GM12878 (cell line): ENCODE data around the gene SPATA32. TPM values are rescaled to one million over a fixed set of nuclear protein-coding genes. Genes with fewer than 3 reads are reported as not detected.

Source experiments
- ATAC-seq: fragments of 200-7000 bp; cut with Tn5 transposase; 3 replicates; pipeline ENCODE4 v1.9.1; 2020; ENCODE audit warnings: mild to moderate bottlenecking, moderate library complexity
- BruUV-seq: library from RNA; stranded (reverse); fragments of 400-500 nt; replicated peaks from 2 replicates; lab custom pipeline; 2021; lab: Mats Ljungman, UMichigan
- CTCF ChIA-PET: fragments of 300-600 bp; sonication (Branson Sonifier 250); formaldehyde crosslinking; extraction: SDS; loops from one replicate; lab custom pipeline; 2021; ENCODE audit warnings: inconsistent platforms; lab: Yijun Ruan, JAX
- POLR2A ChIA-PET: fragments of 350-600 bp; formaldehyde crosslinking; extraction: SDS; loops from one replicate; lab custom pipeline; 2021; ENCODE audit warnings: inconsistent platforms; lab: Charles Lee
- RAD21 ChIA-PET: fragments of 300-600 bp; sonication (Branson Sonifier 250); formaldehyde crosslinking; loops from one replicate; lab custom pipeline; 2023; ENCODE audit warnings: antibody characterized with exemption; ENCODE audit not compliant: unreplicated experiment; lab: Charles Lee
- SMC1A ChIA-PET: fragments of 300-600 bp; sonication (Branson Sonifier 250); formaldehyde crosslinking; loops from one replicate; lab custom pipeline; 2023; ENCODE audit not compliant: unreplicated experiment, uncharacterized antibody; lab: Charles Lee
- DNase-seq: peaks from one replicate; pipeline ENCODE4 v3.0.0-alpha.2; 2011; ENCODE audit warnings: low read depth, low spot score
- FAIRE-seq: peaks from 3 replicates; lab custom pipeline; 2011; peaks lifted over from hg19 to GRCh38; lab: Jason Lieb, UNC
- H2AFZ ChIP-seq: 2 replicates; pipeline ENCODE4 v1.6.0; 2011; ENCODE audit warnings: low read depth, low read length, control low read depth; ENCODE audit not compliant: control insufficient read depth
- H3K27ac ChIP-seq: 2 replicates; pipeline ENCODE4 v1.5.1; 2011; ENCODE audit warnings: control low read depth; ENCODE audit not compliant: control insufficient read depth, insufficient read depth
- H3K27me3 ChIP-seq, 2 experiments: replicated peaks in 1 of 2; 2 replicates each; pipeline versions ENCODE4 v1.6.0 to v1.6.1; 2011; ENCODE audit warnings: low read length in 1 of 2; ENCODE audit not compliant: control insufficient read depth in 2 of 2, insufficient read depth in 2 of 2
- H3K36me3 ChIP-seq, 2 experiments: 2 replicates each; pipeline ENCODE4 v1.5.1; 2011; ENCODE audit warnings: low read length in 1 of 2; ENCODE audit not compliant: control insufficient read depth in 2 of 2, insufficient read depth in 2 of 2
- H3K4me1 ChIP-seq: 2 replicates; pipeline ENCODE4 v1.6.1; 2011; ENCODE audit warnings: mild to moderate bottlenecking, low read length, moderate library complexity, mixed read lengths; ENCODE audit not compliant: control insufficient read depth, insufficient read depth
- H3K4me2 ChIP-seq: 2 replicates; pipeline ENCODE4 v1.6.0; 2011; ENCODE audit warnings: control low read depth; ENCODE audit not compliant: control insufficient read depth, insufficient read depth
- H3K4me3 ChIP-seq: fragments of 200-600 bp; sonication (generic); 2 replicates; pipeline ENCODE4 v1.5.1; 2016
- H3K79me2 ChIP-seq: 2 replicates; pipeline ENCODE4 v1.6.0; 2011; ENCODE audit warnings: low read length; ENCODE audit not compliant: control insufficient read depth, insufficient read depth
- H3K9ac ChIP-seq: 2 replicates; pipeline ENCODE4 v1.8.0; 2011; ENCODE audit warnings: low read length, control low read depth, mixed read lengths; ENCODE audit not compliant: control insufficient read depth, insufficient read depth
- H3K9me3 ChIP-seq: replicated peaks from 3 replicates; pipeline ENCODE4 v1.5.1; 2011; ENCODE audit warnings: mild to moderate bottlenecking, low read length; ENCODE audit not compliant: control insufficient read depth, insufficient read depth
- H4K20me1 ChIP-seq: 2 replicates; pipeline ENCODE4 v1.6.0; 2011; ENCODE audit not compliant: control insufficient read depth, insufficient read depth
- GATAD2B ChIP-seq: fragments of 450-650 bp; conservative IDR thresholded peaks from 2 replicates; pipeline ENCODE4 v1.6.1; 2017; ENCODE audit warnings: low read depth, mild to moderate bottlenecking, moderate library complexity
- MEF2B ChIP-seq: fragments of 450-650 bp; IDR thresholded peaks from 2 replicates; pipeline ENCODE4 v1.6.1; 2018; ENCODE audit warnings: mild to moderate bottlenecking, moderate library complexity; ENCODE audit not compliant: partially characterized antibody, poor library complexity, severe bottlenecking
- RB1 ChIP-seq: fragments of 450-650 bp; formaldehyde crosslinking; IDR thresholded peaks from 2 replicates; pipeline ENCODE4 v1.6.1; 2017; ENCODE audit warnings: mild to moderate bottlenecking, borderline replicate concordance
- RELA ChIP-seq: fragments of 450-650 bp; IDR thresholded peaks from 2 replicates; pipeline ENCODE4 v1.8.0; 2014; ENCODE audit warnings: borderline replicate concordance; ENCODE audit not compliant: partially characterized antibody
- SREBF1 ChIP-seq: IDR thresholded peaks from 2 replicates; pipeline ENCODE4 v1.6.1; 2012; ENCODE audit warnings: mild to moderate bottlenecking, low read length
- TAF1 ChIP-seq: IDR thresholded peaks from 2 replicates; pipeline ENCODE4 v1.6.1; 2011; ENCODE audit warnings: mild to moderate bottlenecking, low read depth, low read length, borderline replicate concordance
- ZBED1 ChIP-seq: IDR thresholded peaks from 2 replicates; pipeline ENCODE4 v1.6.1; 2016; ENCODE audit warnings: borderline replicate concordance
- ZNF24 ChIP-seq: fragments of 450-650 bp; IDR thresholded peaks from 2 replicates; pipeline ENCODE4 v1.6.1; 2017; ENCODE audit warnings: antibody characterized with exemption, mild to moderate bottlenecking
- ZNF622 ChIP-seq: fragments of 450-650 bp; IDR thresholded peaks from 2 replicates; pipeline ENCODE4 v1.6.1; 2017; ENCODE audit warnings: mild to moderate bottlenecking, inconsistent platforms
- WGBS: methylation state at CpG from one replicate; pipeline ENCODE4 v1.1.6; 2016; ENCODE audit warnings: low lambda C conversion rate; ENCODE audit not compliant: insufficient replicate concordance, insufficient coverage; ENCODE audit errors: missing lambda C conversion rate; 5-methylcytosine and 5-hydroxymethylcytosine counted together
- in situ Hi-C: fragments of 300-500 bp; cut with MboI; formaldehyde crosslinking; loops from 9 replicates; pipeline ENCODE4 v1.14.3; 2018; ENCODE audit warnings: mixed read lengths
- intact Hi-C: fragments of 100-400 bp; cut with micrococcal nuclease; formaldehyde crosslinking; loops from one replicate; pipeline ENCODE4 v1.14.2; 2022; ENCODE audit not compliant: unreplicated experiment
- polyA plus RNA-seq, 11 experiments: library from polyadenylated mRNA; depleted of rRNA in 4 of 11; unstranded in 6 of 11; stranded (reverse) in 5 of 11; fragments of >200 nt; fragmentation: Nextera tagmentation in 4 of 11; fragmentation: Illumina TruSeq in 1 of 11; extraction: Ambion mirVana in 4 of 11; extraction: Trizol in 1 of 11; gene quantifications; 1 replicate in 1 of 11; 2 replicates in 10 of 11; pipeline versions ENCODE4 v1.2.1 to v1.2.3, GENCODE V29; 2011 to 2016; ENCODE audit warnings: inconsistent platforms in 2 of 11, missing spikeins in 2 of 11, low read depth in 1 of 11
- total RNA-seq, 4 experiments: library from RNA; depleted of rRNA in 3 of 4; stranded (reverse); fragments of >200 nt in 3 of 4; fragmentation: Illumina TruSeq in 1 of 4; extraction: Trizol in 1 of 4; gene quantifications; 2 replicates each; pipeline versions ENCODE4 v1.2.1 to v1.2.3, GENCODE V29; 2013 to 2021
- TF ChIP-seq, protein P1 (sequence below): fragments of 450-650 bp; IDR thresholded peaks from 2 replicates; pipeline ENCODE4 v1.6.1; 2018; ENCODE audit warnings: mild to moderate bottlenecking, low read depth, moderate library complexity; ENCODE audit not compliant: partially characterized antibody
- TF ChIP-seq, protein P2 (sequence below): fragments of 450-650 bp; formaldehyde crosslinking; IDR thresholded peaks from 2 replicates; pipeline ENCODE4 v1.4.0; 2022; ENCODE audit warnings: mild to moderate bottlenecking, moderate library complexity
- TF ChIP-seq, protein P3 (sequence below): fragments of 450-650 bp; formaldehyde crosslinking; IDR thresholded peaks from 2 replicates; pipeline ENCODE4 v1.5.0; 2022; ENCODE audit warnings: mild to moderate bottlenecking, missing genetic modification characterization

The SPATA32 gene
- total and polyA plus RNA-seq, 10 of the 15 experiments (the other 5 are each of a cell fraction or from before 2014, with no cell fraction given) = 0.03 to 0.35 (median 0.11) TPM; not detected in 3

DNA sequence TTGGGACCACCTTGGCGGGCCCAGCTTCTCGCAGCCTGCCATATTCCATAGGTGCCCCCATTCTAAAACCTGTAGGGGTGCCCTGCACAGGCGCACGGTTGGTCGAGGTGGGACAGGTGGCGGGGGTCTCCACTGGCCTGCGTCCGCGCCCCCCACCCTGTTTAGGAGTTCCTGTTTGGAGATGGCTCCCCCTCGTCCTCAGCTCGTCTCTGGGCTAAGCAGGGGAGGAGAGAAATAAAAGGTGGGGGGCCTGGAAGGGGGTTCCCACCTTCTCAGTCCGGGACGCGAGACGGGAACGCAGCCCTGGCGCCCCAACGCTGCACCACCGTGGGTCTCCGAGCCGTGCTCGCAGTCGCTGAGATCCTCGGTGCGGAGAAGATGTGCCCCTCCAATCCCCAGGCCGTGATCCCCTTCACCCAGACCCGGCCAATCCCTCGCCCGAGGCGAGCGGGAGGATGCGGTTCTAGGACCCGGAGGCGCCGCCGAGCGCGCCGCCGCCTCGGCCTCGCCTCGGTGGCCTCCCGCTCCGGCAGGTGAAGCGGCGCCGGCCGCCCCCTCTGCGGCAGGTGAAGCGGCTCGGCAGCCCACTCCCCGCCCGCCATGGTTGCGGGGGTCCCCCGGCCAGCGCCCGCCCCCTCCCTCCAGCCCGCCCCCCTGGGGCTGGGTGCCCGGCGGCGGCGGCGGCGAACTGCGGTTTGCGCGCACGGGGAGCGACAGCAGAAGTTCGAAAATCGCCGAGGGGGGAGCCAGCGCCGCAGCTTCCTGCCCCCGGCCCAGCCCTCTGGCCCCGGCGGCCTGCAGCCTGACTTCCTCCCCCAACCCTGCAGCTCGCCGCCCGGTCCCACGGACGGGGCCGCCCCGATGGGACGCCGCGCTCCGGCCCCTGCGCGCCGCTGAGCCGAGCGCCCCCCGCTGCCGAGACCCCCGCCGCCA, 40.5 kb downstream of the SPATA32 start, which contains the start of gene FMNL1:
Gene FMNL1, plus strand, starts transcription at position 805 of the 933 bp plus-strand sequence. CDS start 240 bp downstream, outside the sequence.
- CTCF ChIA-PET = interaction anchor here (0.6 to 10.0 kb wide), 10 partner anchors 12 to 166 kb away, joined by 3 to 429 read pairs (median 32); partner anchors contain the start of genes ACBD4 and HEXIM1
- H3K4me2 ChIP-seq = peak within 1 kb of the TSS; percentile 100
- in situ Hi-C loops (no loop called here), intact Hi-C loops (loop anchor here (5.0 kb wide), 1 partner anchor 56 kb away; no protein-coding TSS in a partner anchor)
- peak within 1 kb of the TSS; percentile 89 for H3K4me3 ChIP-seq
- H3K9me3 ChIP-seq = no peaks in the 10 kb centered on the region
- H3K4me1 ChIP-seq = peaks cover 34% of the 10 kb centered on the region
- H3K27ac ChIP-seq = peak within 1 kb of the TSS; percentile 100
- peak within 1 kb of the TSS; percentile 66 for H2AFZ ChIP-seq
- H4K20me1 ChIP-seq = no peaks in the 10 kb centered on the region
- BruUV-seq = no TSS peak
- SMC1A ChIA-PET = interaction anchor here (1.1 to 7.3 kb wide), 10 partner anchors 11 to 166 kb away, joined by 3 to 201 read pairs (median 3); partner anchors contain the start of genes ACBD4 and HEXIM1
- no peaks in the 10 kb centered on the region for H3K27me3 ChIP-seq
- RAD21 ChIA-PET = interaction anchor here (0.5 to 5.8 kb wide), 12 partner anchors 11 to 192 kb away, joined by 3 to 225 read pairs (median 4); partner anchors contain the start of genes ACBD4 and MAP3K14
- WGBS = 2% methylated on average over 79 of the region's 98 CpGs
- peak; percentile 3; the same call in 2 of the 3 replicates for ATAC-seq
- peaks cover 51% of the 10 kb centered on the region for H3K79me2 ChIP-seq
- peak within 1 kb of the TSS; percentile 92 for H3K9ac ChIP-seq
- no peaks in the 10 kb centered on the region for H3K36me3 ChIP-seq
- no peak for FAIRE-seq
- POLR2A ChIA-PET = interaction anchor here (0.6 to 11.4 kb wide), 7 partner anchors 10 to 135 kb away, joined by 3 to 140 read pairs (median 5); partner anchors contain the start of genes HEXIM1, HEXIM2 and MAP3K14
- DNase-seq = no peak
- TF ChIP-seq, protein P1, sequence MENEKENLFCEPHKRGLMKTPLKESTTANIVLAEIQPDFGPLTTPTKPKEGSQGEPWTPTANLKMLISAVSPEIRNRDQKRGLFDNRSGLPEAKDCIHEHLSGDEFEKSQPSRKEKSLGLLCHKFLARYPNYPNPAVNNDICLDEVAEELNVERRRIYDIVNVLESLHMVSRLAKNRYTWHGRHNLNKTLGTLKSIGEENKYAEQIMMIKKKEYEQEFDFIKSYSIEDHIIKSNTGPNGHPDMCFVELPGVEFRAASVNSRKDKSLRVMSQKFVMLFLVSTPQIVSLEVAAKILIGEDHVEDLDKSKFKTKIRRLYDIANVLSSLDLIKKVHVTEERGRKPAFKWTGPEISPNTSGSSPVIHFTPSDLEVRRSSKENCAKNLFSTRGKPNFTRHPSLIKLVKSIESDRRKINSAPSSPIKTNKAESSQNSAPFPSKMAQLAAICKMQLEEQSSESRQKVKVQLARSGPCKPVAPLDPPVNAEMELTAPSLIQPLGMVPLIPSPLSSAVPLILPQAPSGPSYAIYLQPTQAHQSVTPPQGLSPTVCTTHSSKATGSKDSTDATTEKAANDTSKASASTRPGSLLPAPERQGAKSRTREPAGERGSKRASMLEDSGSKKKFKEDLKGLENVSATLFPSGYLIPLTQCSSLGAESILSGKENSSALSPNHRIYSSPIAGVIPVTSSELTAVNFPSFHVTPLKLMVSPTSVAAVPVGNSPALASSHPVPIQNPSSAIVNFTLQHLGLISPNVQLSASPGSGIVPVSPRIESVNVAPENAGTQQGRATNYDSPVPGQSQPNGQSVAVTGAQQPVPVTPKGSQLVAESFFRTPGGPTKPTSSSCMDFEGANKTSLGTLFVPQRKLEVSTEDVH = no peak
- TF ChIP-seq ZNF622 = no peak
- TF ChIP-seq, protein P2, sequence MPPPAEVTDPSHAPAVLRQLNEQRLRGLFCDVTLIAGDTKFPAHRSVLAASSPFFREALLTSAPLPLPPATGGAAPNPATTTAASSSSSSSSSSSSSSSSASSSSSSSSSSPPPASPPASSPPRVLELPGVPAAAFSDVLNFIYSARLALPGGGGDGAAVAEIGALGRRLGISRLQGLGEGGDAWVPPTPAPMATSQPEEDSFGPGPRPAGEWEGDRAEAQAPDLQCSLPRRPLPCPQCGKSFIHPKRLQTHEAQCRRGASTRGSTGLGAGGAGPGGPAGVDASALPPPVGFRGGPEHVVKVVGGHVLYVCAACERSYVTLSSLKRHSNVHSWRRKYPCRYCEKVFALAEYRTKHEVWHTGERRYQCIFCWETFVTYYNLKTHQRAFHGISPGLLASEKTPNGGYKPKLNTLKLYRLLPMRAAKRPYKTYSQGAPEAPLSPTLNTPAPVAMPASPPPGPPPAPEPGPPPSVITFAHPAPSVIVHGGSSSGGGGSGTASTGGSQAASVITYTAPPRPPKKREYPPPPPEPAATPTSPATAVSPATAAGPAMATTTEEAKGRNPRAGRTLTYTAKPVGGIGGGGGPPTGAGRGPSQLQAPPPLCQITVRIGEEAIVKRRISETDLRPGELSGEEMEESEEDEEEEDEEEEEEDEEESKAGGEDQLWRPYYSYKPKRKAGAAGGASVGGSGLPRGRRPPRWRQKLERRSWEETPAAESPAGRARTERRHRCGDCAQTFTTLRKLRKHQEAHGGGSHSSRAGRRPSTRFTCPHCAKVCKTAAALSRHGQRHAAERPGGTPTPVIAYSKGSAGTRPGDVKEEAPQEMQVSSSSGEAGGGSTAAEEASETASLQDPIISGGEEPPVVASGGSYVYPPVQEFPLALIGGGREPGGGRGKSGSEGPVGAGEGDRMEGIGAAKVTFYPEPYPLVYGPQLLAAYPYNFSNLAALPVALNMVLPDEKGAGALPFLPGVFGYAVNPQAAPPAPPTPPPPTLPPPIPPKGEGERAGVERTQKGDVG = no peak
- no peak for TF ChIP-seq SREBF1
- TF ChIP-seq ZBED1 = no peak
- peak; percentile 38; the same call in 1 of the 2 replicates for TF ChIP-seq TAF1
- TF ChIP-seq RELA = no peak
- TF ChIP-seq RB1 = no peak
- no peak for TF ChIP-seq ZNF24
- peak; percentile 60; the same call in 1 of the 2 replicates for TF ChIP-seq GATAD2B
- no peak for TF ChIP-seq MEF2B
- TF ChIP-seq, protein P3, sequence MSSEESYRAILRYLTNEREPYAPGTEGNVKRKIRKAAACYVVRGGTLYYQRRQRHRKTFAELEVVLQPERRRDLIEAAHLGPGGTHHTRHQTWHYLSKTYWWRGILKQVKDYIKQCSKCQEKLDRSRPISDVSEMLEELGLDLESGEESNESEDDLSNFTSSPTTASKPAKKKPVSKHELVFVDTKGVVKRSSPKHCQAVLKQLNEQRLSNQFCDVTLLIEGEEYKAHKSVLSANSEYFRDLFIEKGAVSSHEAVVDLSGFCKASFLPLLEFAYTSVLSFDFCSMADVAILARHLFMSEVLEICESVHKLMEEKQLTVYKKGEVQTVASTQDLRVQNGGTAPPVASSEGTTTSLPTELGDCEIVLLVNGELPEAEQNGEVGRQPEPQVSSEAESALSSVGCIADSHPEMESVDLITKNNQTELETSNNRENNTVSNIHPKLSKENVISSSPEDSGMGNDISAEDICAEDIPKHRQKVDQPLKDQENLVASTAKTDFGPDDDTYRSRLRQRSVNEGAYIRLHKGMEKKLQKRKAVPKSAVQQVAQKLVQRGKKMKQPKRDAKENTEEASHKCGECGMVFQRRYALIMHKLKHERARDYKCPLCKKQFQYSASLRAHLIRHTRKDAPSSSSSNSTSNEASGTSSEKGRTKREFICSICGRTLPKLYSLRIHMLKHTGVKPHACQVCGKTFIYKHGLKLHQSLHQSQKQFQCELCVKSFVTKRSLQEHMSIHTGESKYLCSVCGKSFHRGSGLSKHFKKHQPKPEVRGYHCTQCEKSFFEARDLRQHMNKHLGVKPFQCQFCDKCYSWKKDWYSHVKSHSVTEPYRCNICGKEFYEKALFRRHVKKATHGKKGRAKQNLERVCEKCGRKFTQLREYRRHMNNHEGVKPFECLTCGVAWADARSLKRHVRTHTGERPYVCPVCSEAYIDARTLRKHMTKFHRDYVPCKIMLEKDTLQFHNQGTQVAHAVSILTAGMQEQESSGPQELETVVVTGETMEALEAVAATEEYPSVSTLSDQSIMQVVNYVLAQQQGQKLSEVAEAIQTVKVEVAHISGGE (CRISPR knock-in tag) = no peak
